Keratinocyte (primary cell): ENCODE results near the gene CHML. TPM values are rescaled to one million over a fixed set of nuclear protein-coding genes. Genes with fewer than 3 reads are reported as not detected.
A peak's percentile ranks its signal among the peaks of the same experiment; 100 is the strongest.

Experiments used
- DNase-seq: peaks from one replicate; pipeline ENCODE4 v3.0.0-alpha.2; 2011; ENCODE audit warnings: low read depth, missing footprints, low spot score
- FAIRE-seq: peaks from 2 replicates; lab custom pipeline; 2011; peaks lifted over from hg19 to GRCh38; lab: Jason Lieb, UNC
- H2AFZ ChIP-seq: 2 replicates; pipeline ENCODE4 v1.6.0; 2012; ENCODE audit warnings: low read length, control low read depth, inconsistent platforms; ENCODE audit not compliant: control insufficient read depth
- H3K27ac ChIP-seq: 2 replicates; pipeline ENCODE4 v1.5.1; 2011; ENCODE audit warnings: low read length; ENCODE audit not compliant: control insufficient read depth, insufficient read depth
- H3K27me3 ChIP-seq: 3 replicates; pipeline ENCODE4 v1.6.0; 2011; ENCODE audit warnings: low read length; ENCODE audit not compliant: control insufficient read depth, insufficient read depth; ENCODE audit errors: extremely low read depth
- H3K36me3 ChIP-seq, 2 experiments: 2 replicates in 1 of 2; 3 replicates in 1 of 2; pipeline ENCODE4 v1.5.1; 2011; ENCODE audit warnings: low read length in 2 of 2, mild to moderate bottlenecking in 1 of 2; ENCODE audit not compliant: control insufficient read depth in 2 of 2, insufficient read depth in 2 of 2; ENCODE audit errors: extremely low read depth in 1 of 2
- H3K4me1 ChIP-seq: 3 replicates; pipeline ENCODE4 v1.5.1; 2011; ENCODE audit warnings: low read length; ENCODE audit not compliant: control insufficient read depth, insufficient read depth; ENCODE audit errors: extremely low read depth
- H3K4me2 ChIP-seq: 3 replicates; pipeline ENCODE4 v1.6.0; 2011; ENCODE audit warnings: low read depth, low read length; ENCODE audit not compliant: control insufficient read depth, insufficient read depth; ENCODE audit errors: extremely low read depth
- H3K4me3 ChIP-seq, 3 experiments: fragments of 200-600 bp in 1 of 3; sonication (generic) in 1 of 3; 2 replicates in 2 of 3; 3 replicates in 1 of 3; pipeline ENCODE4 v1.5.1; 2011 to 2016; ENCODE audit warnings: low read length in 3 of 3, mild to moderate bottlenecking in 3 of 3, control low read depth in 2 of 3, inconsistent platforms in 1 of 3, low read depth in 1 of 3, mixed read lengths in 1 of 3, mixed run types in 1 of 3, moderate library complexity in 1 of 3; ENCODE audit not compliant: control insufficient read depth in 2 of 3, insufficient read depth in 2 of 3; ENCODE audit errors: extremely low read depth in 1 of 3
- H3K79me2 ChIP-seq: 2 replicates; pipeline ENCODE4 v1.6.0; 2012; ENCODE audit warnings: low read length; ENCODE audit not compliant: control insufficient read depth, insufficient read depth
- H3K9ac ChIP-seq: 3 replicates; pipeline ENCODE4 v1.6.0; 2011; ENCODE audit warnings: low read length; ENCODE audit not compliant: control insufficient read depth, insufficient read depth; ENCODE audit errors: extremely low read depth
- H3K9me1 ChIP-seq: 3 replicates; pipeline ENCODE4 v1.6.0; 2011; ENCODE audit warnings: low read length; ENCODE audit not compliant: control insufficient read depth, insufficient read depth; ENCODE audit errors: extremely low read depth
- H3K9me3 ChIP-seq: 2 replicates; pipeline ENCODE4 v1.5.1; 2012; ENCODE audit warnings: low read depth, low read length; ENCODE audit not compliant: control insufficient read depth
- H4K20me1 ChIP-seq: 3 replicates; pipeline ENCODE4 v1.6.0; 2011; ENCODE audit warnings: low read length; ENCODE audit not compliant: control insufficient read depth, insufficient read depth; ENCODE audit errors: extremely low read depth
- EZH2 ChIP-seq: IDR thresholded peaks from one replicate; pipeline ENCODE4 v1.6.1; 2012; ENCODE audit warnings: inconsistent platforms, mild to moderate bottlenecking, low read length, moderate library complexity
- dilution Hi-C: fragments of 300-500 bp; cut with MboI; formaldehyde crosslinking; loops from one replicate; pipeline ENCODE4 v1.7.0; 2020; ENCODE audit warnings: low sequenced_read_pairs; ENCODE audit not compliant: extremely low pct_ligation_motif_present
- polyA plus RNA-seq, 5 experiments: library from polyadenylated mRNA; depleted of rRNA in 3 of 5; stranded (reverse) in 3 of 5; stranded (forward) in 1 of 5; unstranded in 1 of 5; fragments of >200 nt; gene quantifications; 1 replicate in 1 of 5; 2 replicates in 3 of 5; 3 replicates in 1 of 5; pipeline versions ENCODE4 v1.2.1 to v1.2.3, GENCODE V29; 2011 to 2012; ENCODE audit warnings: missing spikeins in 2 of 5, low read depth in 1 of 5, low replicate concordance in 1 of 5
- TF ChIP-seq, protein P1 (sequence below), 3 experiments: IDR thresholded peaks in 1 of 3; conservative IDR thresholded peaks in 1 of 3; optimal IDR thresholded peaks in 1 of 3; 2 replicates in 2 of 3; 3 replicates in 1 of 3; pipeline versions ENCODE3 to v1.5.1; 2011; ENCODE audit warnings: low read length in 3 of 3, mild to moderate bottlenecking in 3 of 3, moderate library complexity in 2 of 3, control low read depth in 1 of 3, inconsistent platforms in 1 of 3; ENCODE audit not compliant: insufficient read depth in 2 of 3; ENCODE audit errors: extremely low read depth in 1 of 3

The CHML gene
- polyA plus RNA-seq, 1 donor (not counting 4 experiments of a cell fraction or from before 2014, with no cell fraction given) = 8.3 TPM

- H3K4me1 ChIP-seq = peaks cover 56% of the 10 kb centered on the region
- peaks cover 2 to 8% of the 10 kb centered on the region in 2 experiments for H3K36me3 ChIP-seq
- no peak overlapping the region for H3K9ac ChIP-seq
- H3K27me3 ChIP-seq = no peaks in the 10 kb centered on the region
- dilution Hi-C loops = loop anchor here (25.0 kb wide), 1 partner anchor 232 kb away; the partner anchor contains the start of gene EXO1
- peak overlapping the region; percentile 11 for H3K27ac ChIP-seq
- TF ChIP-seq, protein P1, sequence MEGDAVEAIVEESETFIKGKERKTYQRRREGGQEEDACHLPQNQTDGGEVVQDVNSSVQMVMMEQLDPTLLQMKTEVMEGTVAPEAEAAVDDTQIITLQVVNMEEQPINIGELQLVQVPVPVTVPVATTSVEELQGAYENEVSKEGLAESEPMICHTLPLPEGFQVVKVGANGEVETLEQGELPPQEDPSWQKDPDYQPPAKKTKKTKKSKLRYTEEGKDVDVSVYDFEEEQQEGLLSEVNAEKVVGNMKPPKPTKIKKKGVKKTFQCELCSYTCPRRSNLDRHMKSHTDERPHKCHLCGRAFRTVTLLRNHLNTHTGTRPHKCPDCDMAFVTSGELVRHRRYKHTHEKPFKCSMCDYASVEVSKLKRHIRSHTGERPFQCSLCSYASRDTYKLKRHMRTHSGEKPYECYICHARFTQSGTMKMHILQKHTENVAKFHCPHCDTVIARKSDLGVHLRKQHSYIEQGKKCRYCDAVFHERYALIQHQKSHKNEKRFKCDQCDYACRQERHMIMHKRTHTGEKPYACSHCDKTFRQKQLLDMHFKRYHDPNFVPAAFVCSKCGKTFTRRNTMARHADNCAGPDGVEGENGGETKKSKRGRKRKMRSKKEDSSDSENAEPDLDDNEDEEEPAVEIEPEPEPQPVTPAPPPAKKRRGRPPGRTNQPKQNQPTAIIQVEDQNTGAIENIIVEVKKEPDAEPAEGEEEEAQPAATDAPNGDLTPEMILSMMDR (optimal IDR thresholded peaks at IDR 0.05 in 1 of 3, IDR thresholded peaks at IDR 0.05 in 1 of 3, conservative IDR thresholded peaks at IDR 0.05 in 1 of 3; ENCODE audit: extremely low read depth in 1 of 3, insufficient read depth in 2 of 3, low read length in 3 of 3) = peak in 1 of 3 experiments; percentile 50
- no peak for TF ChIP-seq EZH2
- H3K4me3 ChIP-seq = no peak overlapping the region
- no peaks in the 10 kb centered on the region for H3K9me1 ChIP-seq
- no peaks in the 10 kb centered on the region for H4K20me1 ChIP-seq
- DNase-seq (no peak), FAIRE-seq (no peak)
- H3K4me2 ChIP-seq = no peak overlapping the region
- H2AFZ ChIP-seq = no peak overlapping the region
- no peaks in the 10 kb centered on the region for H3K79me2 ChIP-seq
- no peaks in the 10 kb centered on the region for H3K9me3 ChIP-seq
Observed at GRCh38 chr1:241605146-241605805, 34.9 kb downstream of the CHML start.

- DNase-seq (no peak), FAIRE-seq (no peak)
- Histone ChIP-seq H3K9ac (no peak overlapping the region), H3K9me3 (no peaks in the 10 kb centered on the region), H3K27ac (peak overlapping the region; percentile 53), H3K4me3 (peak overlapping the region in 1 of 3 experiments; percentile 16), H3K9me1 (no peaks in the 10 kb centered on the region), H2AFZ (no peak overlapping the region), H3K79me2 (no peaks in the 10 kb centered on the region), H3K36me3 (peaks cover 2 to 8% of the 10 kb centered on the region in 2 experiments), H3K27me3 (no peaks in the 10 kb centered on the region), H3K4me2 (no peak overlapping the region), H3K4me1 (peaks cover 41% of the 10 kb centered on the region), H4K20me1 (no peaks in the 10 kb centered on the region)
- dilution Hi-C loops = loop anchor here (25.0 kb wide), 1 partner anchor 234 kb away; the partner anchor contains the start of gene EXO1
- TF ChIP-seq, protein P1 (optimal IDR thresholded peaks at IDR 0.05 in 1 of 3, IDR thresholded peaks at IDR 0.05 in 1 of 3, conservative IDR thresholded peaks at IDR 0.05 in 1 of 3; ENCODE audit: extremely low read depth in 1 of 3, insufficient read depth in 2 of 3, low read length in 3 of 3) = no peak
- TF ChIP-seq EZH2 = no peak
Observed at GRCh38 chr1:241603731-241604245, 36.4 kb downstream of the CHML start.
